MCF 10A (cell line): Measurements from ENCODE around the gene PTPRN2. TPM values are rescaled to one million over a fixed set of nuclear protein-coding genes. Genes with fewer than 3 reads are reported as not detected.

Experiments
- BruUV-seq: library from RNA; stranded (reverse); fragments of 400-500 nt; replicated peaks from 2 replicates; lab custom pipeline; 2021; lab: Mats Ljungman, UMichigan
- CTCF ChIA-PET: fragments of 300-600 bp; sonication (Branson Sonifier 250); formaldehyde crosslinking; extraction: SDS; loops from one replicate; lab custom pipeline; 2021; ENCODE audit warnings: antibody characterized with exemption, inconsistent platforms; lab: Yijun Ruan, JAX
- POLR2A ChIA-PET: fragments of 300-600, 350-650 bp; sonication (Branson Sonifier 250); formaldehyde crosslinking; extraction: SDS; loops from one replicate; lab custom pipeline; 2020; ENCODE audit warnings: antibody characterized with exemption, inconsistent platforms; lab: Yijun Ruan, JAX
- DNase-seq: peaks from one replicate; pipeline ENCODE4 v3.0.0-alpha.2; 2018; ENCODE audit not compliant: unreplicated experiment
- H3K27ac Mint-ChIP-seq: one replicate; pipeline ENCODE4 v1.8.0; 2022; ENCODE audit warnings: mild to moderate bottlenecking, low read depth, mixed read lengths; ENCODE audit not compliant: unreplicated experiment
- H3K27me3 Mint-ChIP-seq: one replicate; pipeline ENCODE4 v1.8.0; 2022; ENCODE audit warnings: mixed read lengths; ENCODE audit not compliant: insufficient read depth, unreplicated experiment
- H3K36me3 Mint-ChIP-seq: one replicate; pipeline ENCODE4 v1.8.0; 2022; ENCODE audit warnings: mild to moderate bottlenecking, moderate library complexity, mixed read lengths; ENCODE audit not compliant: insufficient read depth, unreplicated experiment
- H3K4me1 Mint-ChIP-seq: one replicate; pipeline ENCODE4 v1.8.0; 2022; ENCODE audit warnings: mixed read lengths; ENCODE audit not compliant: insufficient read depth, unreplicated experiment
- H3K4me3 Mint-ChIP-seq: one replicate; pipeline ENCODE4 v1.8.0; 2022; ENCODE audit warnings: mild to moderate bottlenecking, moderate library complexity, mixed read lengths; ENCODE audit not compliant: unreplicated experiment
- H3K9me3 Mint-ChIP-seq: one replicate; pipeline ENCODE4 v1.8.0; 2022; ENCODE audit warnings: mixed read lengths; ENCODE audit not compliant: unreplicated experiment
- CTCF ChIP-seq: fragments of 200-600 bp; IDR thresholded peaks from one replicate; pipeline ENCODE4 v1.8.0; 2022; ENCODE audit warnings: antibody characterized with exemption, mild to moderate bottlenecking; ENCODE audit not compliant: unreplicated experiment
- intact Hi-C: fragments of 100-400 bp; cut with micrococcal nuclease; formaldehyde crosslinking; loops from 2 replicates; pipeline ENCODE4 v1.14.1; 2022
- total RNA-seq: library from RNA; stranded (reverse); gene quantifications from 2 replicates; pipeline ENCODE4 v1.2.3, GENCODE V29; 2022

PTPRN2 gene
- total RNA-seq, 1 experiment from 2014 or later: 4.5 TPM

DNA sequence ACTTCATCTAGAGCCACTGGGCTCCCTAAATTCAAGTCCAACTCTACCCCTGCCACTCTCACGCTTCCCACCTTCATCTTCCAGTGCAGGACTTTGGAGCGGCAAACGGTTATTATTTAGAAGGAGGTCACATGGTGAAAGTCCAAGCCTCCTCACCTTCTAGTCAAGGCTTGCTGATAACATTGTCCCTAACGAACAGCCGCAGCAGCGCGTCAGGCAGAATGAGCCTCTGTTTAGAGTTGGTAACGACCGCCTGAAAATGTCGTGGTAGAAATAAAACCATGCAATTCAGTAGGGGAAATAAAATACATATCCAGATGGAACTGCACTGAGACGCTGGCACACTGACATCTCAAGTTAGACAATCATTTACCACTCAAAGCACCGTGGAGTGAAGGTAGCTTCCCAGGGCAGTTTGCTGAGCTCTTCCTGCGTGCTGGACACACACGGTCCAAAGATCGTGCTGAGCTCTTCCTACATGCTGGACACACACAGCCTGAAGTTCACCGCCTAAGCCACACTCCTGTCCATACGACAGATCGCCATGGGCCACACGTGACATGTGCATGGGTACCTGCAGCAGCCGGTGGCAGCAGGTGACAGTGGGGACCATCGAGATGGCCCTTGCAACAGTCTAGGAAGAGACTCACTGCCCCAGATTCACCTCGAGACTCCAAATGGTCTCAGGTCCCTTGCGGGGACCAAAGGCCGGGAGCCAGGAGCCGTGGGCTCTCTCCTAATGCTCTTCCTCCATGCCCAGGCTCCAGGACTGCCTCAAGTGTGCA, 323.5 kb downstream of the PTPRN2 start:
- no peak for DNase-seq
- intact Hi-C loops: no loop called here
- Mint-ChIP-seq H3K27ac (no peak overlapping the region), H3K36me3 (no peaks in the 10 kb centered on the region), H3K27me3 (no peaks in the 10 kb centered on the region), H3K4me1 (no peaks in the 10 kb centered on the region), H3K9me3 (no peaks in the 10 kb centered on the region), H3K4me3 (no peak overlapping the region)
- TF ChIP-seq CTCF: no peak
- ChIA-PET POLR2A (no interaction called here), CTCF (interaction anchor here (0.6 kb wide), 1 partner anchor 35 kb away, joined by 3 read pairs; no protein-coding TSS in a partner anchor)
- BruUV-seq: no TSS peak

GRCh38 chr7:158263110-158263963, 324.3 kb downstream of the PTPRN2 start:
- H3K27me3 Mint-ChIP-seq: no peaks in the 10 kb centered on the region
- DNase-seq: no peak
- H3K4me1 Mint-ChIP-seq: no peaks in the 10 kb centered on the region
- no peaks in the 10 kb centered on the region for H3K36me3 Mint-ChIP-seq
- ChIA-PET POLR2A (no interaction called here), CTCF (no interaction called here)
- H3K9me3 Mint-ChIP-seq: no peaks in the 10 kb centered on the region
- BruUV-seq: no TSS peak
- TF ChIP-seq CTCF: no peak
- no peak overlapping the region for H3K4me3 Mint-ChIP-seq
- no peak overlapping the region for H3K27ac Mint-ChIP-seq
- intact Hi-C loops: no loop called here

- CTCF ChIA-PET: no interaction called here
- intact Hi-C loops: no loop called here
- no peak for DNase-seq
- H3K9me3 Mint-ChIP-seq: no peaks in the 10 kb centered on the region
- no peak overlapping the region for H3K27ac Mint-ChIP-seq
- no TSS peak for BruUV-seq
- POLR2A ChIA-PET: no interaction called here
- no peaks in the 10 kb centered on the region for H3K4me1 Mint-ChIP-seq
- no peaks in the 10 kb centered on the region for H3K36me3 Mint-ChIP-seq
- H3K4me3 Mint-ChIP-seq: no peak overlapping the region
- TF ChIP-seq CTCF: no peak
- no peaks in the 10 kb centered on the region for H3K27me3 Mint-ChIP-seq
Measured at GRCh38 chr7:158262284-158263109, 325.1 kb downstream of the PTPRN2 start.
